GM12878 (cell line): ENCODE measurements around the gene CSNK1G3. TPM values are rescaled to one million over a fixed set of nuclear protein-coding genes. Genes with fewer than 3 reads are reported as not detected.

Source experiments
- ATAC-seq: fragments of 200-7000 bp; cut with Tn5 transposase; 3 replicates; pipeline ENCODE4 v1.9.1; 2020; ENCODE audit warnings: mild to moderate bottlenecking, moderate library complexity
- BruUV-seq: library from RNA; stranded (reverse); fragments of 400-500 nt; replicated peaks from 2 replicates; lab custom pipeline; 2021; lab: Mats Ljungman, UMichigan
- CTCF ChIA-PET: fragments of 300-600 bp; sonication (Branson Sonifier 250); formaldehyde crosslinking; extraction: SDS; loops from one replicate; lab custom pipeline; 2021; ENCODE audit warnings: inconsistent platforms; lab: Yijun Ruan, JAX
- POLR2A ChIA-PET: fragments of 350-600 bp; formaldehyde crosslinking; extraction: SDS; loops from one replicate; lab custom pipeline; 2021; ENCODE audit warnings: inconsistent platforms; lab: Charles Lee
- RAD21 ChIA-PET: fragments of 300-600 bp; sonication (Branson Sonifier 250); formaldehyde crosslinking; loops from one replicate; lab custom pipeline; 2023; ENCODE audit warnings: antibody characterized with exemption; ENCODE audit not compliant: unreplicated experiment; lab: Charles Lee
- SMC1A ChIA-PET: fragments of 300-600 bp; sonication (Branson Sonifier 250); formaldehyde crosslinking; loops from one replicate; lab custom pipeline; 2023; ENCODE audit not compliant: unreplicated experiment, uncharacterized antibody; lab: Charles Lee
- DNase-seq: peaks from one replicate; pipeline ENCODE4 v3.0.0-alpha.2; 2011; ENCODE audit warnings: low read depth, low spot score
- FAIRE-seq: peaks from 3 replicates; lab custom pipeline; 2011; peaks lifted over from hg19 to GRCh38; lab: Jason Lieb, UNC
- H2AFZ ChIP-seq: 2 replicates; pipeline ENCODE4 v1.6.0; 2011; ENCODE audit warnings: low read depth, low read length, control low read depth; ENCODE audit not compliant: control insufficient read depth
- H3K27ac ChIP-seq: 2 replicates; pipeline ENCODE4 v1.5.1; 2011; ENCODE audit warnings: control low read depth; ENCODE audit not compliant: control insufficient read depth, insufficient read depth
- H3K27me3 ChIP-seq, 2 experiments: replicated peaks in 1 of 2; 2 replicates each; pipeline versions ENCODE4 v1.6.0 to v1.6.1; 2011; ENCODE audit warnings: low read length in 1 of 2; ENCODE audit not compliant: control insufficient read depth in 2 of 2, insufficient read depth in 2 of 2
- H3K36me3 ChIP-seq, 2 experiments: 2 replicates each; pipeline ENCODE4 v1.5.1; 2011; ENCODE audit warnings: low read length in 1 of 2; ENCODE audit not compliant: control insufficient read depth in 2 of 2, insufficient read depth in 2 of 2
- H3K4me1 ChIP-seq: 2 replicates; pipeline ENCODE4 v1.6.1; 2011; ENCODE audit warnings: mild to moderate bottlenecking, low read length, moderate library complexity, mixed read lengths; ENCODE audit not compliant: control insufficient read depth, insufficient read depth
- H3K4me2 ChIP-seq: 2 replicates; pipeline ENCODE4 v1.6.0; 2011; ENCODE audit warnings: control low read depth; ENCODE audit not compliant: control insufficient read depth, insufficient read depth
- H3K4me3 ChIP-seq: fragments of 200-600 bp; sonication (generic); 2 replicates; pipeline ENCODE4 v1.5.1; 2016
- H3K79me2 ChIP-seq: 2 replicates; pipeline ENCODE4 v1.6.0; 2011; ENCODE audit warnings: low read length; ENCODE audit not compliant: control insufficient read depth, insufficient read depth
- H3K9ac ChIP-seq: 2 replicates; pipeline ENCODE4 v1.8.0; 2011; ENCODE audit warnings: low read length, control low read depth, mixed read lengths; ENCODE audit not compliant: control insufficient read depth, insufficient read depth
- H3K9me3 ChIP-seq: replicated peaks from 3 replicates; pipeline ENCODE4 v1.5.1; 2011; ENCODE audit warnings: mild to moderate bottlenecking, low read length; ENCODE audit not compliant: control insufficient read depth, insufficient read depth
- H4K20me1 ChIP-seq: 2 replicates; pipeline ENCODE4 v1.6.0; 2011; ENCODE audit not compliant: control insufficient read depth, insufficient read depth
- ATF7 ChIP-seq: fragments of 450-650 bp; IDR thresholded peaks from 2 replicates; pipeline ENCODE4 v1.6.1; 2016; ENCODE audit warnings: low read depth, mild to moderate bottlenecking
- EED ChIP-seq: sonication (generic); IDR thresholded peaks from 2 replicates; pipeline ENCODE4 v1.6.1; 2016; ENCODE audit warnings: antibody characterized with exemption, low read depth
- IRF4 ChIP-seq: IDR thresholded peaks from 2 replicates; pipeline ENCODE4 v1.6.1; 2011; ENCODE audit warnings: low read depth, low read length
- NBN ChIP-seq: fragments of 450-650 bp; IDR thresholded peaks from 2 replicates; pipeline ENCODE4 v1.6.1; 2016
- POLR2A ChIP-seq: IDR thresholded peaks from 2 replicates; pipeline ENCODE4 v1.6.1; 2011; ENCODE audit warnings: low read depth, mild to moderate bottlenecking, low read length
- RUNX3 ChIP-seq: IDR thresholded peaks from 2 replicates; pipeline ENCODE4 v1.6.1; 2012; ENCODE audit warnings: low read length, inconsistent platforms
- SP1 ChIP-seq: IDR thresholded peaks from one replicate; pipeline ENCODE4 v1.6.1; 2011; ENCODE audit warnings: low read depth, low read length
- ZBTB33 ChIP-seq: fragments of 450-650 bp; IDR thresholded peaks from 2 replicates; pipeline ENCODE4 v1.6.1; 2017; ENCODE audit warnings: mild to moderate bottlenecking
- ZZZ3 ChIP-seq: IDR thresholded peaks from 2 replicates; pipeline ENCODE4 v1.6.1; 2011; ENCODE audit warnings: low read depth; ENCODE audit not compliant: control insufficient read depth, insufficient read length
- WGBS: methylation state at CpG from one replicate; pipeline ENCODE4 v1.1.6; 2016; ENCODE audit warnings: low lambda C conversion rate; ENCODE audit not compliant: insufficient replicate concordance, insufficient coverage; ENCODE audit errors: missing lambda C conversion rate; 5-methylcytosine and 5-hydroxymethylcytosine counted together
- in situ Hi-C: fragments of 300-500 bp; cut with MboI; formaldehyde crosslinking; loops from 9 replicates; pipeline ENCODE4 v1.14.3; 2018; ENCODE audit warnings: mixed read lengths
- intact Hi-C: fragments of 100-400 bp; cut with micrococcal nuclease; formaldehyde crosslinking; loops from one replicate; pipeline ENCODE4 v1.14.2; 2022; ENCODE audit not compliant: unreplicated experiment
- polyA plus RNA-seq, 11 experiments: library from polyadenylated mRNA; depleted of rRNA in 4 of 11; unstranded in 6 of 11; stranded (reverse) in 5 of 11; fragments of >200 nt; fragmentation: Nextera tagmentation in 4 of 11; fragmentation: Illumina TruSeq in 1 of 11; extraction: Ambion mirVana in 4 of 11; extraction: Trizol in 1 of 11; gene quantifications; 1 replicate in 1 of 11; 2 replicates in 10 of 11; pipeline versions ENCODE4 v1.2.1 to v1.2.3, GENCODE V29; 2011 to 2016; ENCODE audit warnings: inconsistent platforms in 2 of 11, missing spikeins in 2 of 11, low read depth in 1 of 11
- total RNA-seq, 4 experiments: library from RNA; depleted of rRNA in 3 of 4; stranded (reverse); fragments of >200 nt in 3 of 4; fragmentation: Illumina TruSeq in 1 of 4; extraction: Trizol in 1 of 4; gene quantifications; 2 replicates each; pipeline versions ENCODE4 v1.2.1 to v1.2.3, GENCODE V29; 2013 to 2021
- TF ChIP-seq, protein P1 (sequence below): IDR thresholded peaks from 2 replicates; pipeline ENCODE4 v1.6.1; 2011; ENCODE audit warnings: borderline replicate concordance, low read depth, mild to moderate bottlenecking, moderate library complexity, mixed read lengths, low read length; ENCODE audit not compliant: insufficient read depth; ENCODE audit errors: extremely low read length
- TF ChIP-seq, protein P2 (sequence below): fragments of 450-650 bp; IDR thresholded peaks from 2 replicates; pipeline ENCODE4 v1.6.1; 2017; ENCODE audit warnings: mild to moderate bottlenecking, moderate library complexity
- TF ChIP-seq, protein P3 (sequence below): IDR thresholded peaks from 2 replicates; pipeline ENCODE4 v1.6.1; 2012; ENCODE audit warnings: low read length, inconsistent platforms
- TF ChIP-seq, protein P4 (sequence below): fragments of 150-350 bp; IDR thresholded peaks from 2 replicates; pipeline ENCODE4 v1.6.1; 2016; ENCODE audit warnings: low read depth, low read length

The CSNK1G3 gene
- total and polyA plus RNA-seq, 10 of the 15 experiments (the other 5 are each of a cell fraction or from before 2014, with no cell fraction given): 7.4 to 24.1 (median 17.9) TPM

DNA sequence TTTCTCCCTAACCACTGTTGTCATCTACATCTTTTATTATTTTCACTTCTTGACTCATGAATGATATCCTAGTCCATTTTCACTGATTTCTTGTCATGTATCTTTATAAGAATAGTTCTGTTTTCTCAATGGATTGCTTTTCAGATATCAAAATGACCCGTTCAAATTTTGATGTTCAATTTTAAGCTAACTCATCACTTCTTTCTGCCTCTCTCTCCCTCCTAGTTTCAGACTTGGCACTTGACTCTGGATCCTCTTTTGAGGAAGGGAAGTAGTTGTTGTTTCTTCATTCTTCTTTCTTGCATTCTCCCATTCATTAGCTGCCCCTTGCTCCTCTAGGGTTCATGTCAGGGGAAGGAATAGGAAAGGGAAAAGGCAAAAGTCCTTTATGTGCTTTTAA lies 23.7 kb downstream of the CSNK1G3 start:
- no peak overlapping the region for H3K4me2 ChIP-seq
- WGBS: 75% methylated on average over 1 of the region's 1 CpG
- CTCF ChIA-PET: interaction anchor here (0.6 to 1.5 kb wide), 6 partner anchors 42 to 558 kb away, joined by 3 to 6 read pairs (median 3); no protein-coding TSS in a partner anchor
- H3K4me3 ChIP-seq: no peak overlapping the region
- H3K79me2 ChIP-seq: peaks cover 26% of the 10 kb centered on the region
- no peaks in the 10 kb centered on the region for H3K36me3 ChIP-seq
- no peak overlapping the region for H3K27ac ChIP-seq
- POLR2A ChIA-PET: no interaction called here
- BruUV-seq: no TSS peak
- peaks cover 2% of the 10 kb centered on the region; the same call in 2 of the 3 replicates for H3K9me3 ChIP-seq
- SMC1A ChIA-PET: interaction anchor here (0.9 to 2.2 kb wide), 8 partner anchors 8 to 112 kb away, joined by 3 to 10 read pairs (median 3); partner anchors contain the start of gene CEP120
- no peak overlapping the region for H3K9ac ChIP-seq
- ATAC-seq (no peak), FAIRE-seq (no peak), DNase-seq (no peak)
- H3K27me3 ChIP-seq: no peaks in the 10 kb centered on the region
- H3K4me1 ChIP-seq: no peaks in the 10 kb centered on the region
- no peak overlapping the region for H2AFZ ChIP-seq
- intact Hi-C loops: no loop called here
- RAD21 ChIA-PET: interaction anchor here (1.2 to 1.8 kb wide), 2 partner anchors 75 to 112 kb away, joined by 4 to 5 read pairs; partner anchors contain the start of gene CEP120
- in situ Hi-C loops: no loop called here
- H4K20me1 ChIP-seq: no peaks in the 10 kb centered on the region
- TF ChIP-seq ATF7 (no peak), RUNX3 (no peak), POLR2A (no peak), NBN (no peak), EED (no peak), ZZZ3 (no peak), IRF4 (no peak), ZBTB33 (no peak), SP1 (no peak)
- TF ChIP-seq, protein P1, sequence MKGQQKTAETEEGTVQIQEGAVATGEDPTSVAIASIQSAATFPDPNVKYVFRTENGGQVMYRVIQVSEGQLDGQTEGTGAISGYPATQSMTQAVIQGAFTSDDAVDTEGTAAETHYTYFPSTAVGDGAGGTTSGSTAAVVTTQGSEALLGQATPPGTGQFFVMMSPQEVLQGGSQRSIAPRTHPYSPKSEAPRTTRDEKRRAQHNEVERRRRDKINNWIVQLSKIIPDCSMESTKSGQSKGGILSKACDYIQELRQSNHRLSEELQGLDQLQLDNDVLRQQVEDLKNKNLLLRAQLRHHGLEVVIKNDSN: no peak
- TF ChIP-seq, protein P2, sequence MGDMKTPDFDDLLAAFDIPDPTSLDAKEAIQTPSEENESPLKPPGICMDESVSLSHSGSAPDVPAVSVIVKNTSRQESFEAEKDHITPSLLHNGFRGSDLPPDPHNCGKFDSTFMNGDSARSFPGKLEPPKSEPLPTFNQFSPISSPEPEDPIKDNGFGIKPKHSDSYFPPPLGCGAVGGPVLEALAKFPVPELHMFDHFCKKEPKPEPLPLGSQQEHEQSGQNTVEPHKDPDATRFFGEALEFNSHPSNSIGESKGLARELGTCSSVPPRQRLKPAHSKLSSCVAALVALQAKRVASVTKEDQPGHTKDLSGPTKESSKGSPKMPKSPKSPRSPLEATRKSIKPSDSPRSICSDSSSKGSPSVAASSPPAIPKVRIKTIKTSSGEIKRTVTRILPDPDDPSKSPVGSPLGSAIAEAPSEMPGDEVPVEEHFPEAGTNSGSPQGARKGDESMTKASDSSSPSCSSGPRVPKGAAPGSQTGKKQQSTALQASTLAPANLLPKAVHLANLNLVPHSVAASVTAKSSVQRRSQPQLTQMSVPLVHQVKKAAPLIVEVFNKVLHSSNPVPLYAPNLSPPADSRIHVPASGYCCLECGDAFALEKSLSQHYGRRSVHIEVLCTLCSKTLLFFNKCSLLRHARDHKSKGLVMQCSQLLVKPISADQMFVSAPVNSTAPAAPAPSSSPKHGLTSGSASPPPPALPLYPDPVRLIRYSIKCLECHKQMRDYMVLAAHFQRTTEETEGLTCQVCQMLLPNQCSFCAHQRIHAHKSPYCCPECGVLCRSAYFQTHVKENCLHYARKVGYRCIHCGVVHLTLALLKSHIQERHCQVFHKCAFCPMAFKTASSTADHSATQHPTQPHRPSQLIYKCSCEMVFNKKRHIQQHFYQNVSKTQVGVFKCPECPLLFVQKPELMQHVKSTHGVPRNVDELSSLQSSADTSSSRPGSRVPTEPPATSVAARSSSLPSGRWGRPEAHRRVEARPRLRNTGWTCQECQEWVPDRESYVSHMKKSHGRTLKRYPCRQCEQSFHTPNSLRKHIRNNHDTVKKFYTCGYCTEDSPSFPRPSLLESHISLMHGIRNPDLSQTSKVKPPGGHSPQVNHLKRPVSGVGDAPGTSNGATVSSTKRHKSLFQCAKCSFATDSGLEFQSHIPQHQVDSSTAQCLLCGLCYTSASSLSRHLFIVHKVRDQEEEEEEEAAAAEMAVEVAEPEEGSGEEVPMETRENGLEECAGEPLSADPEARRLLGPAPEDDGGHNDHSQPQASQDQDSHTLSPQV: no peak
- TF ChIP-seq, protein P3, sequence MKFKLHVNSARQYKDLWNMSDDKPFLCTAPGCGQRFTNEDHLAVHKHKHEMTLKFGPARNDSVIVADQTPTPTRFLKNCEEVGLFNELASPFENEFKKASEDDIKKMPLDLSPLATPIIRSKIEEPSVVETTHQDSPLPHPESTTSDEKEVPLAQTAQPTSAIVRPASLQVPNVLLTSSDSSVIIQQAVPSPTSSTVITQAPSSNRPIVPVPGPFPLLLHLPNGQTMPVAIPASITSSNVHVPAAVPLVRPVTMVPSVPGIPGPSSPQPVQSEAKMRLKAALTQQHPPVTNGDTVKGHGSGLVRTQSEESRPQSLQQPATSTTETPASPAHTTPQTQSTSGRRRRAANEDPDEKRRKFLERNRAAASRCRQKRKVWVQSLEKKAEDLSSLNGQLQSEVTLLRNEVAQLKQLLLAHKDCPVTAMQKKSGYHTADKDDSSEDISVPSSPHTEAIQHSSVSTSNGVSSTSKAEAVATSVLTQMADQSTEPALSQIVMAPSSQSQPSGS: no peak
- TF ChIP-seq, protein P4, sequence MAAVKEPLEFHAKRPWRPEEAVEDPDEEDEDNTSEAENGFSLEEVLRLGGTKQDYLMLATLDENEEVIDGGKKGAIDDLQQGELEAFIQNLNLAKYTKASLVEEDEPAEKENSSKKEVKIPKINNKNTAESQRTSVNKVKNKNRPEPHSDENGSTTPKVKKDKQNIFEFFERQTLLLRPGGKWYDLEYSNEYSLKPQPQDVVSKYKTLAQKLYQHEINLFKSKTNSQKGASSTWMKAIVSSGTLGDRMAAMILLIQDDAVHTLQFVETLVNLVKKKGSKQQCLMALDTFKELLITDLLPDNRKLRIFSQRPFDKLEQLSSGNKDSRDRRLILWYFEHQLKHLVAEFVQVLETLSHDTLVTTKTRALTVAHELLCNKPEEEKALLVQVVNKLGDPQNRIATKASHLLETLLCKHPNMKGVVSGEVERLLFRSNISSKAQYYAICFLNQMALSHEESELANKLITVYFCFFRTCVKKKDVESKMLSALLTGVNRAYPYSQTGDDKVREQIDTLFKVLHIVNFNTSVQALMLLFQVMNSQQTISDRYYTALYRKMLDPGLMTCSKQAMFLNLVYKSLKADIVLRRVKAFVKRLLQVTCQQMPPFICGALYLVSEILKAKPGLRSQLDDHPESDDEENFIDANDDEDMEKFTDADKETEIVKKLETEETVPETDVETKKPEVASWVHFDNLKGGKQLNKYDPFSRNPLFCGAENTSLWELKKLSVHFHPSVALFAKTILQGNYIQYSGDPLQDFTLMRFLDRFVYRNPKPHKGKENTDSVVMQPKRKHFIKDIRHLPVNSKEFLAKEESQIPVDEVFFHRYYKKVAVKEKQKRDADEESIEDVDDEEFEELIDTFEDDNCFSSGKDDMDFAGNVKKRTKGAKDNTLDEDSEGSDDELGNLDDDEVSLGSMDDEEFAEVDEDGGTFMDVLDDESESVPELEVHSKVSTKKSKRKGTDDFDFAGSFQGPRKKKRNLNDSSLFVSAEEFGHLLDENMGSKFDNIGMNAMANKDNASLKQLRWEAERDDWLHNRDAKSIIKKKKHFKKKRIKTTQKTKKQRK: no peak
